ENCODE data around the gene MYOF.
"Not testable (repeated sequence)": the region's sequence is repeated elsewhere in the genome, so short reads cannot be mapped to it uniquely, and the experiment has no call there.

Gene MYOF

GRCh38 chr10:93475871-93476270, 6.3 kb downstream of the MYOF start:
- DNase-seq: peak; percentile 90

- no peak for DNase-seq
Observed at GRCh38 chr10:93475227-93475626, 6.9 kb downstream of the MYOF start.

DNA sequence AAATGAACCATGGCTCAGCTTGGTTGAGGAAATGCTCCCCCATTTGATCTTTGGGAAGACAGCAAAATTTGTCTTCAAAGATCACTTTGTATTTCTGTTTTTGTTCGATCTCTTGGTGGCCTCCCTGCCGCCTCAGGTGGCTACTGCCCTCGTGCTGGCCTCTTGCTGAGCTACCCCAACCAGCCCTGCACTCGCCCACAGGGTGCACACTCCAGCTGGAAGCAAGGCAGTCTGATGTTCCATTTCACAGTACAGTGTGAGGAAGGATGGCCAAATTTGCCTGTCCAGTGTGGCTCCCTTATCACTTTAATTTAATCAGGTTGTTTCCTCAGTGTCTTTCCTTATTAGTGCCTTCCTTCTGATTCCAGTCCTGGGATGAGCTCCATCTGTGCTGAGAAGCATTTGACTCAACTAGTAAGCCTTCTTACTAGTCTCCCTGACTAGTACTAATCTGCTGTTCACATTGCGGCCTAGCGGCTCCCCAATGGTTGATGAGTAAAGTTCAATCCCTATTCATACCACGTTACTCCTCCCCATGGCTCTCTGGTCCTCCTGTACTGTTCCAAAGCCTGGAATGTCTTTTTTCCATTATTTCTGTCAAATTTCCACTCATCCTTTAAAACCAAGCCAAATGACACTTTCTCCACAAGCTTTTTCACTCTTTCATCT, 8.2 kb downstream of the MYOF start:
- no peak for DNase-seq

DNA sequence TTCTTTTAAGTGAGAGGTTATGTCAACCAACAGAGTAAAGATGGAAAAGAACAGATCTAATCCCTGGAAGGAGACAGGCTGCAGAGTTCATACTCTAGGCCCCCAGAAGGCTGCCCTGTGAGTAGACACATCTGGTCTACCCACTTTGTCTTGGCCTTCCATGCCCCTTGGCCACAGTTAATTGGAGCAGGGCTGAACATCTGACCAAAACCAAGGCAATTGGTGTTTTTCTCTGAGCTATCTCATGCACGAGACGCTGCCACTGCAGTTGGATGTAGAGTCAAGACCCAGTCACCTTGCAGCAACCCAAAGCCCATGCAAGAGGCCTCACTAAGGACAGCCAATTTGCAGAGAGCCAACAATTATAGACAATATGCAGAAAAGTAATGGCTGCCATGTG, 9.0 kb downstream of the MYOF start:
- DNase-seq: no peak

- peak; percentile 98 for DNase-seq
Observed at GRCh38 chr10:93471110-93471651, 11.0 kb downstream of the MYOF start.

- DNase-seq: no peak
Observed at GRCh38 chr10:93469454-93469853, 12.7 kb downstream of the MYOF start.

GRCh38 chr10:93468461-93469213, 13.5 kb downstream of the MYOF start:
- peak; percentile 97 for DNase-seq

DNA sequence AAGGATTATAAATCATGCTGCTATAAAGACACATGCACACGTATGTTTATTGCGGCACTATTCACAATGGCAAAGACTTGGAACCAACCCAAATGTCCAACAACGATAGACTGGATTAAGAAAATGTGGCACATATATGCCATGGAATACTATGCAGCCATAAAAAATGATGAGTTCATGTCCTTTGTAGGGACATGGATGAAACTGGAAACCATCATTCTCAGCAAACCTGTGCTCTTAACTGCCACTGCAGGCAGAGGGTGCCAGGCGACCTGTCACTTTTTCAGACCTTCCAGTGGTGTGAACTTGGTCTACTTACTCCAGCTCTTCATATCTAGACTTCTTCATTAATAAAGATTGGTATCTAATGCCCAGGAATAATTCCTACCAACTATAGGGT, 14.5 kb downstream of the MYOF start:
- DNase-seq: not testable (repeated sequence)

- DNase-seq: peak; percentile 93
Observed at GRCh38 chr10:93465806-93466675, 16.1 kb downstream of the MYOF start.

- DNase-seq: peak; percentile 41
Observed at GRCh38 chr10:93464776-93465388, 17.3 kb downstream of the MYOF start.

- DNase-seq: peak; percentile 81
Observed at GRCh38 chr10:93463723-93464476, 18.2 kb downstream of the MYOF start.

DNA sequence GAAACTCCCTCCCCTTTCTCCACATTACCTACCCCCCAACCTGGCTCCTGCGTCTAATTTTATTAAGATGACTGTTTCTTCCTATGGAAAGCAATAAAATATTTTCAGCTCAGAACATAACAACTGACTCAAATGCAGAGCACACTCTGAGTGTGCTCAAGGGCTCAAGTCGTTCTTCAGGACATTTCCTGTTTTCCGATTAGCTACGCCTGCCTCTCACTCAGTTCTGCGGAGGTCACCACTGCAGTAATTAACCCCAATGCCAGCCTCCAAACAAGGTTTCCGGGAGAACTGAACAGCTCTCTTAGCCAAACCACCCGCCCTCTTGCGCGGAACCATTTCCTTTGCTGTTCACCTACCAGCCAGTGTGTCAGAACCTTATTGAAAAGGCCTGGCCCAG, 19.3 kb downstream of the MYOF start:
- DNase-seq: peak; percentile 86

DNA sequence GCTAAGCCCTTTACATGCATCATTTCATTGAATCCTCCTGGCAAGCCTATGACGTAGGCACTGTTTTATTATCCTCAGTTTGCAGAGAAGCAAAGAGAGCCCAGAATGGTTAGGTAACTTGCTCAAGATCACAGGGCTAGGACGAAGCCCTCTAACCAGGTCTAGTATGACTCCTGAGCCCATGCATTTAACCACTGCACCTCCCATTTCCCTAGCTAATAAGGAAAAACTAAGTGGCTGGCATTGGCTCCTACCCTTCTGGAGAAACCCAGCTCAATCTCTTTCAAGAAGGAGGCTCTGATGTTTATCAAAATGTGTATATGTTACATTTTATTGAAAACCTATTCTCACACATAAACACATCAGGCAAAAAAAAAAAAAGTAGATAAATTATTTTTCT, 19.8 kb downstream of the MYOF start:
- no peak for DNase-seq

GRCh38 chr10:93461807-93462178, 20.3 kb downstream of the MYOF start:
- peak; percentile 41 for DNase-seq

GRCh38 chr10:93461109-93461806, 20.9 kb downstream of the MYOF start:
- DNase-seq: peak; percentile 45

- DNase-seq: peak; percentile 36
Observed at GRCh38 chr10:93459466-93459865, 22.7 kb downstream of the MYOF start.

DNA sequence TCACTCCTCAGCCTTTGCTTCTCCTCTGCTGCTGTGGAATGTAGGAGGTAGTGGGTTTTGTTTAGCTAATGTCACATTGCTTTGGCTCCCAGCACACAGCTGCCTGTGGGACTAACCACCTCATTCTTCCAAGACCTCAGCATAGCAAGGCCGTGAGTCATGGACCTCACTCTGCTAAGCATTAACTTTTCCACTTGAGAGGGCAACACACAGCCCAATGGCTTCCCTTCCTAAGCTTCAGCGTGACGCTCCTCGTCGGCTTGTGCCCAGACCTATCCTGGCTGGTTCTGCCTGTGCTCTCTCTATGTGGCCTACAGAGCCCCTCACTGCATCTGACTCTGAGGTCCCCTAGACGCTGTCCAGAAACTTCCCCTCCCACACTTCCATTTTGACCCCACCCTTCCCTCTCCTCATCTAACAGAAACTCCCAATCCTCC, 23.3 kb downstream of the MYOF start:
- peak; percentile 100 for DNase-seq

- no peak for DNase-seq
Observed at GRCh38 chr10:93457511-93457910, 24.6 kb downstream of the MYOF start.

DNA sequence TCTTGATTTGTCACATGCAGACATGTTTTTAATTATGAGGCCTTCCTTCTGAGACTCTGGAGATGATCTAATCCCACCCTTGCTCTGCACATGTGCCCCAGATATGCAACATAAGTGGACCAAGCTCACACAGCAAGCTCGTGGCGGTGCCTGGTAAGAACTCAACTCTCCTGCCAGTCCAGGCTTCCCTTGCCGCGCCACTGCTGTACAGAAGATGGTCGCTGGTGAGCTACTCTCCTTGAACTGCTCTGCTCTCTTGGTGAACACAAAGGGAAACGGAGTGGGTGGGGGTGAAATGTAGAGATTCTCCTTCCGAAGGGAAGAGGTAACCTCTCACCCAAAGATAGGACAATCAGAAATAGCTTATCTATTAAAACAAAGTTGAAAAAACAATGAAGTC, 25.7 kb downstream of the MYOF start:
- peak; percentile 76 for DNase-seq

GRCh38 chr10:93454736-93455135, 27.4 kb downstream of the MYOF start:
- DNase-seq: no peak

GRCh38 chr10:93454146-93454545, 28.0 kb downstream of the MYOF start:
- DNase-seq: no peak

All from fibroblast of skin of right biceps (primary cell).